HCT116 (cell line): ENCODE data around the gene INSIG2.

Experiments used
- CEBPB ChIP-seq: IDR thresholded peaks from 2 replicates; pipeline ENCODE4 v1.6.1; 2012; ENCODE audit warnings: low read depth
- EZH2 ChIP-seq: fragments of 200-600 bp; sonication (generic); IDR thresholded peaks from 2 replicates; pipeline ENCODE4 v1.6.1; 2017; ENCODE audit warnings: antibody characterized with exemption, mixed run types
- POLR2A ChIP-seq: IDR thresholded peaks from 2 replicates; pipeline ENCODE4 v1.7.0; 2011; ENCODE audit warnings: borderline replicate concordance; ENCODE audit not compliant: insufficient read depth, insufficient read length; ENCODE audit errors: extremely low read depth
- POLR2AphosphoS5 ChIP-seq: IDR thresholded peaks from 2 replicates; pipeline ENCODE4 v1.6.1; 2011; ENCODE audit warnings: mild to moderate bottlenecking, low read depth, low read length, moderate library complexity
- RAD21 ChIP-seq: IDR thresholded peaks from 2 replicates; pipeline ENCODE4 v1.6.1; 2012; ENCODE audit warnings: low read depth, mild to moderate bottlenecking
- SRF ChIP-seq: IDR thresholded peaks from 2 replicates; pipeline ENCODE4 v1.6.1; 2012; ENCODE audit warnings: low read depth
- TCF7L2 ChIP-seq: IDR thresholded peaks from 2 replicates; pipeline ENCODE4 v1.7.0; 2011; ENCODE audit warnings: borderline replicate concordance, inconsistent platforms; ENCODE audit not compliant: insufficient read depth, insufficient read length; ENCODE audit errors: extremely low read depth
- ZFX ChIP-seq: fragments of 450-650 bp; IDR thresholded peaks from 2 replicates; pipeline ENCODE4 v1.6.1; 2017
- ZNF274 ChIP-seq: fragments of 200-500 bp; sonication (Bioruptor generic); IDR thresholded peaks from 2 replicates; pipeline ENCODE4 v1.6.1; 2014; ENCODE audit warnings: mild to moderate bottlenecking, low read depth, low read length, inconsistent platforms
- TF ChIP-seq, protein P1 (sequence below), 3 experiments: fragments of 200-600 bp in 1 of 3; sonication (generic) in 1 of 3; IDR thresholded peaks in 2 of 3; conservative IDR thresholded peaks in 1 of 3; 2 replicates each; pipeline ENCODE4 v1.5.1; 2012 to 2017; ENCODE audit warnings: low read depth in 2 of 3, low read length in 2 of 3, antibody characterized with exemption in 1 of 3, borderline replicate concordance in 1 of 3, control low read depth in 1 of 3, mild to moderate bottlenecking in 1 of 3, mixed read lengths in 1 of 3, mixed run types in 1 of 3, moderate library complexity in 1 of 3; ENCODE audit not compliant: insufficient read depth in 1 of 3
- TF ChIP-seq, protein P2 (sequence below): IDR thresholded peaks from 2 replicates; pipeline ENCODE4 v1.6.1; 2012; ENCODE audit warnings: low read depth

GRCh38 chr2:118065015-118065706 lies 23.1 kb upstream of the INSIG2 start:
- no peak for TF ChIP-seq POLR2A
- TF ChIP-seq, protein P1, sequence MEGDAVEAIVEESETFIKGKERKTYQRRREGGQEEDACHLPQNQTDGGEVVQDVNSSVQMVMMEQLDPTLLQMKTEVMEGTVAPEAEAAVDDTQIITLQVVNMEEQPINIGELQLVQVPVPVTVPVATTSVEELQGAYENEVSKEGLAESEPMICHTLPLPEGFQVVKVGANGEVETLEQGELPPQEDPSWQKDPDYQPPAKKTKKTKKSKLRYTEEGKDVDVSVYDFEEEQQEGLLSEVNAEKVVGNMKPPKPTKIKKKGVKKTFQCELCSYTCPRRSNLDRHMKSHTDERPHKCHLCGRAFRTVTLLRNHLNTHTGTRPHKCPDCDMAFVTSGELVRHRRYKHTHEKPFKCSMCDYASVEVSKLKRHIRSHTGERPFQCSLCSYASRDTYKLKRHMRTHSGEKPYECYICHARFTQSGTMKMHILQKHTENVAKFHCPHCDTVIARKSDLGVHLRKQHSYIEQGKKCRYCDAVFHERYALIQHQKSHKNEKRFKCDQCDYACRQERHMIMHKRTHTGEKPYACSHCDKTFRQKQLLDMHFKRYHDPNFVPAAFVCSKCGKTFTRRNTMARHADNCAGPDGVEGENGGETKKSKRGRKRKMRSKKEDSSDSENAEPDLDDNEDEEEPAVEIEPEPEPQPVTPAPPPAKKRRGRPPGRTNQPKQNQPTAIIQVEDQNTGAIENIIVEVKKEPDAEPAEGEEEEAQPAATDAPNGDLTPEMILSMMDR (IDR thresholded peaks at IDR 0.05 in 2 of 3, conservative IDR thresholded peaks at IDR 0.05 in 1 of 3; ENCODE audit: borderline replicate concordance in 1 of 3, insufficient read depth in 1 of 3, low read depth in 2 of 3, low read length in 2 of 3): no peak
- TF ChIP-seq POLR2AphosphoS5: no peak
- TF ChIP-seq, protein P2, sequence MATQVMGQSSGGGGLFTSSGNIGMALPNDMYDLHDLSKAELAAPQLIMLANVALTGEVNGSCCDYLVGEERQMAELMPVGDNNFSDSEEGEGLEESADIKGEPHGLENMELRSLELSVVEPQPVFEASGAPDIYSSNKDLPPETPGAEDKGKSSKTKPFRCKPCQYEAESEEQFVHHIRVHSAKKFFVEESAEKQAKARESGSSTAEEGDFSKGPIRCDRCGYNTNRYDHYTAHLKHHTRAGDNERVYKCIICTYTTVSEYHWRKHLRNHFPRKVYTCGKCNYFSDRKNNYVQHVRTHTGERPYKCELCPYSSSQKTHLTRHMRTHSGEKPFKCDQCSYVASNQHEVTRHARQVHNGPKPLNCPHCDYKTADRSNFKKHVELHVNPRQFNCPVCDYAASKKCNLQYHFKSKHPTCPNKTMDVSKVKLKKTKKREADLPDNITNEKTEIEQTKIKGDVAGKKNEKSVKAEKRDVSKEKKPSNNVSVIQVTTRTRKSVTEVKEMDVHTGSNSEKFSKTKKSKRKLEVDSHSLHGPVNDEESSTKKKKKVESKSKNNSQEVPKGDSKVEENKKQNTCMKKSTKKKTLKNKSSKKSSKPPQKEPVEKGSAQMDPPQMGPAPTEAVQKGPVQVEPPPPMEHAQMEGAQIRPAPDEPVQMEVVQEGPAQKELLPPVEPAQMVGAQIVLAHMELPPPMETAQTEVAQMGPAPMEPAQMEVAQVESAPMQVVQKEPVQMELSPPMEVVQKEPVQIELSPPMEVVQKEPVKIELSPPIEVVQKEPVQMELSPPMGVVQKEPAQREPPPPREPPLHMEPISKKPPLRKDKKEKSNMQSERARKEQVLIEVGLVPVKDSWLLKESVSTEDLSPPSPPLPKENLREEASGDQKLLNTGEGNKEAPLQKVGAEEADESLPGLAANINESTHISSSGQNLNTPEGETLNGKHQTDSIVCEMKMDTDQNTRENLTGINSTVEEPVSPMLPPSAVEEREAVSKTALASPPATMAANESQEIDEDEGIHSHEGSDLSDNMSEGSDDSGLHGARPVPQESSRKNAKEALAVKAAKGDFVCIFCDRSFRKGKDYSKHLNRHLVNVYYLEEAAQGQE: no peak
- no peak for TF ChIP-seq EZH2
- TF ChIP-seq ZNF274: no peak
- no peak for TF ChIP-seq TCF7L2
- TF ChIP-seq CEBPB: no peak
- no peak for TF ChIP-seq ZFX
- TF ChIP-seq RAD21: no peak
- TF ChIP-seq SRF: no peak
